ENCODE results near the gene ZP2.
A peak's percentile ranks its signal among the peaks of the same experiment; 100 is the strongest.
"Not testable (repeated sequence)": the region's sequence is repeated elsewhere in the genome, so short reads cannot be mapped to it uniquely, and the experiment has no call there.

ZP2 gene

DNA sequence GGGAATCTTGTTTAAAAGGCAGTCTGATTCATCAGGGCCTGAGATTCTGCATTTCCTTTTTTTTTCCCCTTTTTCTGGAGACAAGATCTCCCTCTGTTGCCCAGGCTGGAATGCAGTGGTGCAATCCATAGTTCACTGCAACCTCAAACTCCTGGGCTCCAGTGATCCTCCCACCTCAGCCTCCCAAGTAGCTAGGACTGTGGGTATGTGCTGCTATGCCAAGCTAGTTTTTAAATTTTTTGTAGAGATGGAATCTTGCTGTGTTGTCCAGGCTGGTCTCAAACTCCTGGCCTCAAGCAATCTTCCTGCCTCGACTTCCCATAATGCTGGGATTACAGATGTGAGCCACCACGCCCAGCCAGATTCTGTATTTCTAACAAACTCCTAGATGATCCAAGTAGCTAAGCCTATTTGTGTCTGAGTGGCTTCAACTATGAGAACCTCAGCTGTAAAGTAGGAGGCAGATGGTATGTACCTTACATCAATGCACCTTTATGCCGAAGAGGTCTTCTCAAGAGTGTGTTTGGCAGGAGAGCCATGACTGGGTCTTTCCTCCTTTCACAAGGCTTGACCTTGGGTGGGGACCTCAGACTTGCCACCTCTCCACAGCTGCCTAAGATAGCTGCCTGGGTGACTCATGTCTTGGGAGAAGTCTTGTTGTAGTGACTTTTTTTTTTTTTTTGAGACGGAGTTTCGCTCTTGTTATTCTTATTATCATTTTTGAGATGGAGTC lies 42.0 kb downstream of the ZP2 start:
- DNase-seq: peak; percentile 62

GRCh38 chr16:21167929-21168602 lies 43.3 kb downstream of the ZP2 start:
- no peak for DNase-seq

- DNase-seq: peak; percentile 95
Measured at GRCh38 chr16:21167360-21167759, 44.0 kb downstream of the ZP2 start.

DNA sequence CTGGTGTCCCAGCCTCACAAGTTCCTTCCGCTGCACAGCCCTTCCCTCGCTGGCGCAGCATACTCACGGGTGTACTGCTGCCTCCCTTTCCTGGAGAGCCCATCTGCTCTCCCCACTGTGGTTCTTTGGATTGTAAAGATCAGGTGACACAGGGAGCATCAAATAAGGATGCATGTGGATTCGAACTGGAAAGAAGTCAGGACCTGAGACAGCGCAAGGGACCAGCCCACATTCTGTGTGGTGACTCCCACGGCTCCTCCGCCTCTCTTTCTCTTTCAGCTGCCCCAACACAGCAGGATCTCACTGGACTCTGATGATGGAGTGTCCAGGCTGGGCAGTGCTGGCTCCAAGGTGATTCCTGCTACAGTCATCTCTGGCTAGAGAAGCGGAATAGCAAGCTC lies 44.8 kb downstream of the ZP2 start:
- DNase-seq: peak; percentile 11

- no peak for DNase-seq
Measured at GRCh38 chr16:21164521-21165168, 46.7 kb downstream of the ZP2 start.

GRCh38 chr16:21163576-21163975 lies 47.8 kb downstream of the ZP2 start:
- no peak for DNase-seq

DNA sequence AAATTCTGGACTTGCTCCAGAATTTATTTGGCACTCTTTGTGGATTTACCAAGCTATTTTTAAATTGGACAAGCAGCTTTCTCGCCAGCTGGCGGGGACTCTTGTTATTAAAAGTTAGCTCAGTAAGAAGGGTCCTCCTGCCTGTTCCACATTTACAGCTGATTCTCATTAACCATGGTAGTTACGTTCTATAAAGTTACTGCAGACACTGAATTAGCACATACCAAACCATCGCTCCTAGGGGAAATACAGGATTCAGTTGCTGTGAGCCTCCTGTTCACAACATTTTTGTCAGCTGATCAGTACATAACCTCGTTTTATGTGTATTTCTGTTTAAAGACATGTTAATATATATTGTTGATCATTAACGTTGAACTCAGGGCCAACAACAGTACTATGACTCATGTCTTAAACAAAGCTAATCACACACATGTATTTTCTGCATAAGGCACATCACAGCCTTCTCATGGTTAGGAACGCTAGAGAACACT lies 48.7 kb downstream of the ZP2 start:
- DNase-seq: no peak

GRCh38 chr16:21161211-21161610 lies 50.2 kb downstream of the ZP2 start:
- no peak for DNase-seq

DNA sequence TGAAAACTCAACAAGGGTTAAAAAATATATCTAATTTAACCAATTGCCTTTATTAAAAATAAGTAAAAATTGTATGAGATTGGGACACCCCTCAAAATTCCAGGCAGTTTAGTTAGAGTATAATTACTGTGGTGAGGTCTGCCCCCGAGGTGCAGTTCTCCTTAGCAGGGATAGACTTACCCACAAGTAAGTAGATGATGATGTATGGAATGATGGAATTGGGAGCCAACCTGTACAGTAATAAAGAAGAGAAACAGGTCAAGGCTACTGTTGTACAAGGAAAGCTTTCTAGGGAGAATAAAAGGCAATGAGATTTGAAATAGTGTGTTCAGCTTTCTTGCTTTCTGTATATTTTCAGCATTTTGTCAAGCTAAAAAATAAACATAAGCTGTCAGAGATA lies 51.1 kb downstream of the ZP2 start:
- DNase-seq: no peak

GRCh38 chr16:21159281-21159951 lies 52.0 kb downstream of the ZP2 start:
- no peak for DNase-seq

DNA sequence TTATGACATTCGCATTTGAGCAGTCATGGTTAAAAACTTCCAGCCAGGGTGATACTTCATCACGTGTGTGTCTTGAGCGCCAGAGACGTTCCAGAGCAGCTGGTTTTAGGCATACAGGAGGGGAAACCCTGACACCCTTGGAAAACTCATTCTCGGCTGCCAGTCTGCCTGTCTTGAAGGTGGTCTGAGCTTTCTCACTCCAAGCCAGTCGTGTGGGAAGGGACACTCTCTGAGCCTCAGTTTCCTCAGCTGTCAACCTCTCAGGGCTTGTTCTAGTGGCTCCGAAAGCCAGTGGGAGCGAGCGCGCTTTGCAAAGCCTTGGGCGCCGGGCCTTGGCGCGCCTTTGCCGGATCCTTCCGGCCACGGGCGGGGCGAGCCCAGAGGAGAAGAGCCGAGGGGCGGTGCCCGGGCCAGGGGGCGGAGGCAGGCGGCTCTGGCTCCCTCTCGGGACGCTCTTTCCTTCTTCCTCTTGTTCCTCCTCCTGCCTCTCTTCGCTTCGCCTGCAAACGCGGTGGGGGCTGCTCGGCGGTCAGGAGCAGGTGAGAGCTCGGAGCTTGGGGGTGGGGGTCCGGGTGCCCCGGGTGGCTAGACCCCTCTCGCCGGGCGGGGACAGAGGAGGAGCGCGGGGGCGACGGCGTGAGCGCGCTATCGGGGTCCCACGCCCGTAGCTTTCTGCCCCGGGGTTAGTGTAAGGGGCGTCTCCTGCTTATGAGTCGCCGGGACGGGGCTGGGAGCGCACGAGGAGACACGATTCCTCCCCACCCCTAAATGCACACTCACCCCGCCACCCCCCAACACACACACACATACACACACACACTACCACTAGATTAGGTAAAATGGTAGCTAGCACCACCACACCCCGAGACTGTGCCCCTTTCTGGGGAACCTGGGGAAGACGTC lies 52.9 kb downstream of the ZP2 start, which contains the start of gene LDAF1:
Gene LDAF1, plus strand, starts transcription at position 467 of the 903 bp plus-strand sequence. CDS start 2,509 bp downstream, outside the sequence.
- peak; percentile 82 for DNase-seq

GRCh38 chr16:21157632-21158031 lies 53.7 kb downstream of the ZP2 start:
- no peak for DNase-seq

- peak; percentile 74 for DNase-seq
Measured at GRCh38 chr16:21156767-21157467, 54.5 kb downstream of the ZP2 start.

- DNase-seq: not testable (repeated sequence)
Measured at GRCh38 chr16:21156011-21156410, 55.4 kb downstream of the ZP2 start.

- not testable (repeated sequence) for DNase-seq
Measured at GRCh38 chr16:21153124-21153729, 58.1 kb downstream of the ZP2 start.

DNA sequence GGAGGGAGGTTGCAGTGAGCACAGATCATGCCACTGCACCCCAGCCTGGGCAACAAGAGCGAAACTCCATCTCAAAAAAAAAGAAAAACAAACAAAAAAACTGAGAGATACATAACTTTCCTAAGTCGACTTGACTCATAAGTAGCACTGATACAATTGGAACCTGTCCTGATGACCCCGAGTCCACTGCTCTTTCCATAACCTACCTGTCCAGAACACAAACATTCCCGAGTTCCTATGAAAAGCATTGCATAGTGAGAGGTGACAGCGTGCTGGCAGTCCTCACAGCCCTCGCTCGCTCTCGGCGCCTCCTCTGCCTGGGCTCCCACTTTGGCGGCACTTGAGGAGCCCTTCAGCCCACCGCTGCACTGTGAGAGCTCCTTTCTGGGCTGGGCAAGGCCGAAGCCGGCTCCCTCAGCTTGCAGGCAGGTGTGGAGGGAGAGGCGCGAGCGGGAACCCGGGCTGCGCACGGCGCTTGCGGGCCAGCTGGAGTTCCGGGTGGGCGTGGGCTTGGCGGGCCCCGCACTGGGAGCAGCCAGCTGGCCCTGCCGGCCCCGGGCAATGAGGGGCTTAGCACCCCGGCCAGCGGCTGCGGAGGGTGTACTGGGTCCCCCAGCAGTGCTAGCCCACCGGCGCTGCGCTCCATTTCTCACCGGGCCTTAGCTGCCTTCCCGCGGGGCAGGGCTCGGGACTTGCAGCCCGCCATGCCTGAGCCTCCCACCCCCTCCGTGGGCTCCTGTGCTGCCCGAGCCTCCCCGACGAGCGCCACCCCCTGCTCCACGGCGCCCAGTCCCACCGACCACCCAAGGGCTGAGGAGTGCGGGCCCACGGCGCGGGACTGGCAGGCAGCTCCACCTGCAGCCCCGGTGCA lies 59.0 kb downstream of the ZP2 start:
- not testable (repeated sequence) for DNase-seq

- no peak for DNase-seq
Measured at GRCh38 chr16:21150375-21151001, 60.9 kb downstream of the ZP2 start, which contains the start of gene DNAH3. TSS of gene DNAH3 (minus strand) at chr16:21150846. CDS start at chr16:21150319, 527 bp downstream.

Data from EL (cell line).